HG02943 (cell line): ENCODE results near the gene KIRREL3.

Source experiments
- ATAC-seq: cut with Tn5 transposase; IDR thresholded peaks from one replicate; pipeline ENCODE4 v1.9.1; 2021; ENCODE audit warnings: mild to moderate bottlenecking, low read depth, moderate library complexity; ENCODE audit not compliant: unreplicated experiment

KIRREL3 gene

DNA sequence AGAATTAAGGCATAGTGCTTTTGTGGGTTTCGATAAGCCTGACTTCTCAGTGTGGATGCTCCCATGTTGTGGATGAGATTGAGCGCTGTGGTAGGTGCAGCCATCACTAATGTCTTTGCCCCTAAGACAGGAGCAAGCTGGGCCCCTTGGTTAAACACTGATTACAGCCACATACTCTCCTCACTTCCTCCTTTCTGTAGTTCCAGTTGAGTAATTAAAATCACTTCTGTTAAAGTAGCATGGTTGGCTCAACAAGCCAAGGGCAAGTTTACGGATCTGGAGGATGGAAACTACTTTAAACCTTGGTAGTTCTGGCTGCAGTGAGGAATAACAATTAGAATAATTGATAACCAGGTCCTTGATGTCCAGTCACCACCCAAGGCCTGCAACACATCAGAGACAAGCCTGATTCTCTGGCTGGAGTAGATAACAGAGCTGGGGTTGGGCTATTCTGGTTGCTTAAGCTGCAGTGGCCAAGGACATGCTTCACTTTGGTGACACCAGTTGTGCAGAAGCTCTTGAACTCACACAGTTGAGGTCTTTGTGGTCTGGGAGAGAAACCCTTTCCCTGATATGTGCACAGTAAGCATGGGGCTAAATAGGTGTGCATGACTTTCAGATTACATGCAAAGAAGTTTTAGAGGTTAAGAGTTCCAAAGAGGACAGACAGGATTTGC is 81.3 kb downstream of the KIRREL3 start:
- peak; percentile 46 for ATAC-seq

DNA sequence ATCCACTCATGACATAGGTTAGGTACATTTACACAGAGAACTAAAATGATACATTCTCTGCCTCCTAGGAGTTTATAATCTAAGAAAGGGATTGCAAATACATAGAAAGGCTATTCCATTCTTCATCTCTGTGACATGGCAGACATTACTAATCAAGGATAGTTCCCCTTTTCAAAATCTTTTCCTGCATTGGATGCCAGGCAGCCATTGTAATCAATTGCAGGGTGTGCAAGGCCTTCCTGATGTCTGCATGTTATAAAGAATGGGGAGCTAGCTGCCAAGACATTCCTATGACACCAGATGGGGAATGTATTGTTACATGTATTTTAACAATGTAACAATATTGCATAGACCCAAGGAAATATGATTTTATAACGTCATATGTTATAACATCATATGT is 82.0 kb downstream of the KIRREL3 start:
- ATAC-seq = no peak

DNA sequence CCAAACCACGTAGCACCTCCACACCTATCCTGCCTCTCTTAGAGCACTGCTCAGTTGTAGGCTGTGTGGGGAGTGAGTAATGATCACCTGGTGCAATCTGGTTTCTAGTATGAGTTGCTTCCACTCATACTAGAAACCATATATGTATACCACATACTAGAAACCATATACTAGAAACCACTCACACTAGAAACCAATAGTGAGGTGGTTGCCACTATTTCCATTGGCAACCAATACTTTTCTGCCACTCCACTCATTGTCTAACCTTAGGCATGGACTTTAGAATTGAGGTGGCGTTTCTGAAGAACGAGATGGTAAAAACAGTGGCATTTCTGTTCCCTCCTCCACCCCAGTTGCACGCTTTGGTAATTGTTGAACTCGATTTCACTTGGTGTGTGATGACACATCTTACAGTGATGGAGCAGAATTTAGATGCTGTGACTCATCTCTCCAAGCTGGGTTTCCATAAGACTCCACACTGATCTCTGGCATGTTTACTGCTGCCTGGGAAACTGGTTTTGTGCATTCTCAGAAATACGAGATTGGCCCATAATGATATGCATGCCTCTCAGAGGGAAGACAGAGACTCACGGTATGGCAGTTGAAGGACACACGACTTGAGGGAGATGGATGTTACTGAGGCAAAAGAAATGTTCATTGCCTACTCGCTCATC is 82.9 kb downstream of the KIRREL3 start:
- ATAC-seq = peak; percentile 91

DNA sequence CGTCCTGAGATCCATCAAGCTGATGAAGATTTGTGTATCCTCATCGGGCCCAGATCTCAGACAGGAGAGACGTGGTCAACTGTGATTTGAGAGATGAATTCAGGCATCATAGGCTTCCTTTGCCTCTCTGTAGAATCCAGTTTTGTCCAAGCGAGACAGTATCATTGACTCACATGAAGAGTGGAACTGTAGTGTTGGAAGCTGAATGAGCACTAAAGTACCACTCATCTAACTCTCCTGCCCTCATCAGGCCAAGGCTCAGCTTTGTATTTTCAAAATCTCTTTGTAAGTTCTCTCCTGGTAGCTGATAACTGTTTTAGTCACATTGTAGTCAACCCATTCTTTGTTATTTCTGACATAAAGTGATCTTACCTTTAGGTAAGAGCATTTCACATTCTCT is 85.1 kb downstream of the KIRREL3 start:
- ATAC-seq = no peak

DNA sequence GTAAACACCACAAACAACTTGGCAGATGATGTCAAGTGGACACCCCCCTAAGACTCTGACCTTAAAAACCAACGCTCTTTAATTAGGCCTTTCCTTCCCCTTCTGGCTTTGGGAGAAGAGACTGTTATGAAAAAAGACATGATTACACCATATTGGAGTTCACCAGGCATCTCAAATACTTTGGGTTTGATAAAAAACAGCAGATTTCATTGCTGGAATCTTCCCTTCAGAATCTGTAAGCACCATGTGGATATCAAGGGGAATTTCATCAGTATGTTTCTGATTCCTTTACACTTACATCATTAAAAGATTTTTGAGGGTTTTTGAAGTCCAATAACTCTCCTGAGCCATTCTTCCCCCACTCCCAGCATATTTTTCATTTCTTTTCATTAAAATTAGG is 85.6 kb downstream of the KIRREL3 start:
- ATAC-seq = no peak

DNA sequence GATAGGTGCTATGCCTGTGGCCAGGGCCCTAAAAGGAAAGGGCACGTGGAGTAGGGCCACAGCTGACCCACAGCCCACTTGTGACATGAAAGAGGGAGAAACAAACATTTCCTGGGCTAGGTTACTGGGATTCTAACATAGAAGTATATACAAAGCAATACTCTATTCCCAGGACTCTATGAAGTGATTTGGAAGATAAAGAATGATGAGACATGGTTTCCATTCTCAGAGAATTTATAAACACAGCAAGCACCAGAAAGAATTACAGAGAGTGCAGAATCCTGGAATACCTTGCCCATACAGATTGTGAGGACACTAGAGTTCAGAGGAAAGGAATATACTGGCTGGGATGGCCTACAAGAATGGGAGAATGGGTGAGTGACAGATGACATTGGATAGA is 86.4 kb downstream of the KIRREL3 start:
- no peak for ATAC-seq

DNA sequence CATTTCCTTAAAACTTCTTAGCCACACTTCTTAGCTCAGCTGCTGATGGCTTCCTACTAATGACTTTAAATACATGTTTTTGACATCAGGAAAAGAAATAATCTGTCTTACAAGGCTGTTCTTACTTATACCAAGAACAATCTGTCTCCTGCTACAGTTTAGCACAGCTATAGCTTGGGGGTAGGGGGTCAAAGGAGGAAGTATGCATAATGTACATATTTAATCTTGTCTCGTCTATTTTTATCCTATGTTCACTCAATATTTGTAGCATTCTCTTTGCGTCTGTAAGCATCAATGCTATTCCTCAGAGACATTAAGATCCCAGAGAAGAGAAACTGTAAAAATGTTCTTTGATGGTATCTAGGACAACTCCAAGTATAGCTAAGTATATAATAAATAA is 96.0 kb downstream of the KIRREL3 start:
- no peak for ATAC-seq

DNA sequence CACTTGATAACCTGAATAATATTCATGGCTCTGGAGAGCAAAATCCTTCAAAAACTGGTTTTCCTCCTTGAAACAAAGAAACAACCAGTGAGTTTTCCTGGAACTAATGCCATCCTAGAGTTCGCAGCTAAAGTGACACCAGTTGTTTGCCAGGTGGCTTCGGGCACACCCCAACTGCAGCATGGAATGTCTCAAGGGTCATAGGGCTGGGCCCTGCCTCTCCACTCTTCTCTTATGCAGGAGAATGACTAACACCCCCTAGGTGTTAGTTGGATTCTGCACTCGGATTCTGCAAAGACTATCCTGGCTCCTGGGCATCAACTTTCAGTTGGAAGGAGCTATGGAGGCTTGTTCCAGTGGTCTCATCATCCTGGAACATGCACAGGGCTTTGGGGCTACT is 98.8 kb downstream of the KIRREL3 start:
- ATAC-seq = no peak

DNA sequence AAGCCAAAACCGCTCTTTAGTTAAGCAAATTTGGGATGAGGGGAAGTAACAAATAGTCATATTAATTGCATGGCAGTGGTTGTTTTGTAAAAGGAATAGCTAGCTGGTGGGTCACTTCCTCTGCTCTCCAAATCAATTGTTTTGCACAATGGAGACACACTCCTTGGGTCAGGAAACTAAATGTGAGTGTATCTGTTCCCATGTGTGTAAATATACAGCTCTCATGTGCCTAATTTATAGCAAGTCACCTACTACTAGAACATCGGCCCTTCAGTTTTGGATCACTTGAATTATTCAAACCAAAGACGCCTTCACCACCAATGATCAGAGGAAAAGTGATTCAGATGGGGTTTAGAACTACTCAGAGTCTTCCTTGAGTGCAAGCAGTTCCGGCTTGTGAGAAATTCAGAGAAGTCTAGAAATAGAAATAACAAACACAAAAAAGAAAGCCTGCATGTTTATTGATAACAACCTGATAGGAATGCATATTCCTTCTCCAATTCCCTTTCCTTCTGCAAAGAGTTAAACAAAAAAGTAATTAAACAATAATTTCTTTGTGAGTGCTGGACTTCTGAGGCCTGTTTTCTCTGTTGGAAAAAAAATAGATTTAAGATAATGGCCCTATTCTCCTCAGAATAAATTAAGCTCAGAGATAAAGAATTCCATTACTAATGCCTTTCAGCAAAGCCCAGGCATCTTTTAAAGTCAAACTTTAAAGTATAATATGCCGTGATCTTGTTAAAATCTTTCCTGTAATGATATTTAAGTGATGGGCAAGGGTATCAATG is 100.4 kb downstream of the KIRREL3 start:
- ATAC-seq = no peak

DNA sequence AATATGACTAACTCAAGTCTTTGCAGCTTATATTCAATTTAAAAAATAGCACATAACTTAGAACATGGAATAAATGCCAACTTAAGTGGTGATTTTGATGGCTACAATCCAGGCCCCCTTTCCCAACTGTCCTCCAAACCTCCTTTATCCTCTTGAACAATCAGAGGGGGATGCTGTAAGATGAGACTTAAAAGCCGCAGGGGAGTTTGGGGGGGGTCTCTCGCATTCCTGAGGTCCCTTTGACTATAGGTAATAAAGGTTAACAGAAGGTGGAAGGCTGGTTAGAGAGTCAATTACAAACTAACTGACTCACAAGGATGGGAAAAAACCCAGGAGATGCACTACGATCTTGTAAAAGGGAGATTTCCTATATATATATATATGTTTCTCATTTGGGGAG is 101.8 kb downstream of the KIRREL3 start:
- no peak for ATAC-seq

DNA sequence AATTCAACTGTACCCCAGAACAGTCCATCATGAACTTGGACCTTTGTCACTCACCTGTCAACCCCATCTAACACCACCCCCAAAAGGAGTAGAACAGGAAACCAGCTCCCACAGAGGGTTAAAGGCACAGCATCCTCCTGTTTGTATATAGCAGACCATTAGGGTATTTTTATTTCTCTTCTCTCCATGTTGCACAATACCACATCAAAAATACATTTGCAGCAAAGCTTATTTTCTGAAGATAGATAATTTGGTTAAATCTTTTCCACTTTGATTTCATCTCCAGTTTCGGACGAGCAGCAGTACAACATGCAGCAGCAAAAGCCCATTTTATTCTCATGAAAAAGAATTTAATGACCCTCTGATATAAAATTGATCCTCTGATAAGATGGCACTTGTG is 103.1 kb downstream of the KIRREL3 start:
- no peak for ATAC-seq

DNA sequence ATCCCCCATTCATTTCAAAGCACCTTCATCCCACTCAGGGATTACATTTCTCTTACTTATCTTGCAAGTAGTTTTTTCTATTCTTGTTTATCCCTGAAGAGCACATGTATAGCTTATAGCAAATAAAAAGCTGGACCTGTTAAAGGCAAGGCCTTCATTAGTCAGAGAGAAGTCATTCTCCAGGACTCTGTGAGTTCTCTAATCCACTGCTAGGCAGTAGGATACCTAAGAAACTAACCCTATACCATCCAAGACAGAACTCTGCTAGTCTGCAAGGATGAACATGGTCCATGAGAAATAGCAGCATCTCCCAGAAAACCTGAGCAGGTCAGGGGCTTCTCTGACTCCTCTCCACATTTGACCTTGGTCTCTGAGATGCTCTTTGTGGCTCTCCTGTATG is 104.5 kb downstream of the KIRREL3 start:
- ATAC-seq = no peak

DNA sequence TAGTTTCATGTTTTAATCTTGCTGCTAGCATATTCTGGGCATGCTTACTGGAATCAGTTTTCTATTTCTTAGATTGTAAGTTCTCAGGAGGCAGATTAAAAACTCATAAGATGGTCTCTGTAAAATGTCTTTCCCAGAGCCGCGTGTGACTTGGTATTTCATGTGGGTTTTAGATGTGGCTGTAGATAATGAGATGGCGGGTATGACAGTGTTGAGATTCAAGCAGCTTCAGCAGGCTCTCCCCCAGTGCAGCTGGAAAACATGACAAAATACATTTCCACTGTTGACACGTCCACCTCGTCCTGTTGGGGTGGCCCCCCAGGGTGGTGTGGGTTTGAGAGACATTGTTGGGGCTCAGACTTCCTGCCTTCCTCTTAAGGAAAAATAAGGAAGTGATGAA is 106.8 kb downstream of the KIRREL3 start:
- no peak for ATAC-seq

DNA sequence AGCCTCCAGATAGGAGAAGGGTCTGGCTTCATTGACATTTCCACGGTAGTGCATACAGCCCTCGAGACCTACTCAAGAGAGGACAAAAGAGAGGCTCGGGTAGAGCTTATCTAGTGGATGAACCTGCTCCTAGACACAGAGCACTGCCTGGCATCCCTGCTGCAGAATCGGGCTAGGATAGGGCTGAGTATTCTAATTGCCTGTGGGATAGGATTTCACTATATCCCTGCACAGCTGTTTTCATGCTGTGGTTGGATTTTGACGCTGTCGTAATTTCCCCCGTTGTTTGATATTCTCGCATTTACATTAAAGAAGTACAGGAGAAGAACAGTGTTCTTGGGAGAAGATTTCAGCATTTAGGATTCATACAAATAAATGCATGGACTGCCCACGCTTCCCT is 107.8 kb downstream of the KIRREL3 start:
- ATAC-seq = no peak

DNA sequence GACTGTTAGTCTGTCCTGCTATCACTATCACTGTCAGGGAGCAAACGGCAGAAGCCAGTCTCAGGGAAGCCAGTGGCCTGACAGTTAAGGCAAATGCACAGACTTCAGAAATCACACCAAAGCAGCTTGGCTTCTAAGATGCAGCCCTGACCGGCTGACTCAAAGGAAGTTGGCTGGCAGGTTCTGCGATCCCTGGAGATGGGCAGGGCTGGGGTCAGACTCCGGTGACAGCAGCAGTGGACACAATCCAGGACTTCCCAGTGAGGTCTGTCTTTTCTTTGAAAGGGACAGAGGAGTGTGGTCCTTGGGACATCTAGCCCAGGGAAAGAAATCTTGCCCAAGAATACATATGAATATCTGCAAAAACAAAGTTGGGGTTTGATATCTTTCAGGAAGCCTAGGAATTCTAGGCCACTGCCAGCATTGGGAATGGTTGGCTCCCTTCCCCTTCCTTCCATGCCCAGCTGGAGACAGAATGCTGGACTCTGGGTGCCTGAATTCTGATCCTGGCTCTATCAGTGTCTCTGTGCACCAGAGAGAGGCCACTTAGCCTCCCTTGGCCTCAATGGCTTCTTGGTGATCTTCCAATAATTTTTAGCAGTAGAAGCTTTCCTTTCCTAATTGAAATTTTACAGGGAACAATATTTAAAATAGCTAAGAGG is 108.9 kb downstream of the KIRREL3 start:
- ATAC-seq = no peak

DNA sequence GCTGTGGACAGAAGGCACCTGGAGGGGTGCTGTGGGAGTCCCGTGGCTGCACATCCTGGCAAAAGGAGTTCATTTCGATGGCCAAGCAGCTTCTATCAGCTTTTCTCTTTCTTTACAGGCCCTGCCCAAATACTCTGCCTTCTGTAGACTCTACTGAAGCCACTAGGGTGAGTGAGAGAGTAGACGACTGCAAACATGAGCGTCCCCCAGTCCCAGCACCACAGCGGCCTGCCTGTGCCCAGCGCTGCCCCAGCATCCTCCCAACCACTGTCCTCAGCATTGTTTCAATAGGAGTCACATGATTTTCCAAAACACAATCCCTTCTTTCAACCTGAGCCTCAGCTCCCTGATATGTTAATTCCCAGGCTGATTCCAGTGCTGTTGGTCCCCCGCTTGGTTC is 110.0 kb downstream of the KIRREL3 start:
- no peak for ATAC-seq

DNA sequence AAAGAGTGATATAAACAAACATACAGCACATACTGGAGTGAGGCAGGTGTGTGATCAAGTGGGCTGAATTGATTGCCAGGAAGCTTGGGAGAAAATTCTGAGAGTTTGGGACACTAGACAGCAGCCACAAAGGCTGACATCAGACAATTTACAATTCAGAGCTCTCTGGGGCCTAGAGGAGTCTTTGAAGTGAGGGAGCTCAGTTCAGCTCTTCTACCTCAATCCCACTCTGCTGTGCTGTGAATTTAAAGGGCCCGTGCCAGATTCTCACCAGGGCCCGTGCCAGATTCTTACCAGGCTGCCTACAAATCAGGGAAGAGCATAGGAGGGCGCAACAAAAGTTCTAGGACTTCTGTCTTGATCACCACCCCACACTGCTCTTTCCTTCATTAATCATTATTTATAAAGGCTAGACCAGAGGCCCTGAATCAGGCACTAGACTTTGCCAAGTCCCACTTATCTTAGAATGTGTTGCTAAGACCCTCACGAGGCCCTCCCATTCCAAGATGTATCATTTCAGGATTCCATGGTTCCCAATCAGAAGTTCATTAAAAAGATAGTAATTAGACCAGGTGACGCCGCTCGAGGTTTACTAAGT is 112.4 kb downstream of the KIRREL3 start:
- no peak for ATAC-seq

DNA sequence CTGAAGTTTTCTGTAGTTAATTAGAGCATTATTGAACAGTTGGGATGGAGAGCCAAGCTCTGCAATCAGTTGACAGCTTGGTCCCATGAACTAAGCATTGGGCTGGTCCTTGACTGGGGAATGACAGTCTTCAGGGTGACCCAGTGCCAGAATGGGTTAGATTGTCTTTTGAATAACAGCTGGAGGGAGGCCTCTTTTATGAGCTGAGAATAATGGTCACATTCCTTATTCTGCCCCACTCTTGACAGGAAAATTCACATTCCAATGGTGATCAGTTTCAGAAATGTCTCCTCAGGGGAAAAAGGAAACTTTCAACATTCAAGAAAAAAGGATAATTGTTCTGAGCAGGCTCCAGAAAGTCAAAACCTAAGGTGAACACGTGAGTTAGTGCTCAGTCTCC is 113.9 kb downstream of the KIRREL3 start:
- no peak for ATAC-seq

DNA sequence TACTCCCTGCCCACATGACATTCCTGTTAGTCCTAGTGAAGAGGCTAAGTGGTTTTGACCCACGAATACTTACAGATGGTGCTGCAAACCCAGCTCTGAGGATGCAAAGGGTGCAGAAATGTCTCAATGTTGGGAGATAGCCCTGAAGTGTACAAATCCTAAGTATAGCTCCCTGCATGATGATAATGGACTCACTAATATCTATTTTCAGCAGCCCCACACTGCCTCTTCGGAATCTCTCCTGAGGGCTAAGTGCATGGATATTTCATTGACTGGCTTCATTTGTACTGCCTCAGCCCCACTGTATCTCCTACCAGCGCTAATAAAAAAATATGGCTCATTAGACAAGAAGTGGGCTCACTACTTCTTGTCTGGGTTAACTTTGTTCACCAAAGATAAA is 114.5 kb downstream of the KIRREL3 start:
- no peak for ATAC-seq

DNA sequence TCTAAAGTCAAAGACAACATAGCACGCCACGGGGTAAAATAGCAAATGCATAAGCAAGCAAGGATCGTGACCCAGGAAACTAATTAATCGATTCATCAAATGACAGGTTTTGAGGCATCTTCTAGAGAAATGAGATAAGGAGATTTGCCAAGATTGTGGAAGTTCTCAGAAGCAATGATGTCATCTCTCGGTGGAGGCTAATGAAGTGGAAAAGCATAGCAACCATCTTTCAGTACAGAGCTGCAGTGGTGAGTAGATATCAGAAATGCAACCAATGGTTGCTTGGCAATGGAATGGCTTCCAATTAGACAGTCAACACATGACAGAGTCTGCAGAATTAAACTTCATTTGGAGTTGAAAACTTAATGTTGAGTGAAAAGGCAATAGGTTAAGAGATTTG is 116.0 kb downstream of the KIRREL3 start:
- ATAC-seq = no peak

DNA sequence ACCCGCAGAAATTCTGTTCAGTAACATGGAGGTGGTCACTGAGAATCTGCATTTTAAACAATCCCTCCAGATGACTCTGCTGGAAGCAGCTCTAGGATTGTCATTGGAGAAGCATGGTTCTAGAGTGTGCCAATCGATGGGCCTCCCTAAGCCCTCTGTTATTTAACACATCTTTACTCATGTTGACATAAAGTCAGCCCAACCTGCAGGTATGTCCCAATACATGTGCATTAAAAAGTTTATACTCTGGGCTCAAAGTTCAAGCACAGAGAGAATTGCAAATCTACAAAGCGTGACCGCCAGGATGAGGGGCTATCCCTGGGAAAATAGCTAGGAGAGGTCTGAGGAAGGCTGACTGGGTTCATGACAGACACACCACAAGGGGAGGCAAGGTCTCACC is 116.4 kb downstream of the KIRREL3 start:
- no peak for ATAC-seq
